Hematopoietic multipotent progenitor cell treated with erythropoietin and hydrocortisone succinate and interleukin-3 and kit ligand, for 4 days (in vitro differentiated cells): Measurements from ENCODE around the gene ROMO1.
A peak's percentile ranks its signal among the peaks of the same experiment; 100 is the strongest.
"Not testable (repeated sequence)": the region's sequence is repeated elsewhere in the genome, so short reads cannot be mapped to it uniquely, and the experiment has no call there.

Experiments used
- DNase-seq: peaks from one replicate; pipeline ENCODE4 v3.0.0-alpha.2; 2015

ROMO1 gene

DNA sequence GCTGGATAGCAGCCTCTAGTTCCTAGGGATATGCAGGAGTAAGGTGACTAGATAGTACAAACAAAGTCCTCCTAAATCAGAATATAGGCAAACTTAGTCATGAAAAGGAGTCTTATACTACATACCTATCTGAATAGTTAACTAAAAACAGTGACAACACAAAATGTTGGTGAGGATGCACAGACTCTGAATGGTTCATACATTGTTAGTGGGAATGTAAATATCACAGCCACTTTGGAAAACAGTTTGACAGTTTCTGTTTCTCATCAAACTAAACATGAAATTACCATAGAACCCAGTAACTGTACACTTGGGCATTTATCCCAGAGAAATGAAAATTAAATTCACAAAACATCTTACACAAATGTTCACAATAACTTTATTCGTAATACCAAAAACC, 17.2 kb upstream of the ROMO1 start:
- DNase-seq = no peak

DNA sequence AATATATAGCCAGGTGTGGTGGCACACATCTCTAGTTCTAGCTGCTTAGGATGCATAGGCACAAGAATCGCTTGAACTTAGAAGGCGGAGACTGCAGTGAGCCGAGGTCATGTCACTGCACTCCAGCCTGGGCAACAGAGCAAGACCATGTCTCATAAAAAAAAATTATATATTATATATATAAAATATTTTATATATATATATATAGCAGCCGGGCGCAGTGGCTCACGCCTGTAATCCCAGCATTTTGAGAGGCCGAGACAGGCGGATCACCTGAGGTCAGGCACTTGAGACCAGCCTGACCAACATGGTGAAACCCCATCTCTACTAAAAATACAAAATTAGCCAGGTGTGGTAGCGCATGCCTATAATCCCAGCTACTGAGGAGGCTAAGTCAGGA, 13.8 kb upstream of the ROMO1 start:
- DNase-seq = not testable (repeated sequence)

DNA sequence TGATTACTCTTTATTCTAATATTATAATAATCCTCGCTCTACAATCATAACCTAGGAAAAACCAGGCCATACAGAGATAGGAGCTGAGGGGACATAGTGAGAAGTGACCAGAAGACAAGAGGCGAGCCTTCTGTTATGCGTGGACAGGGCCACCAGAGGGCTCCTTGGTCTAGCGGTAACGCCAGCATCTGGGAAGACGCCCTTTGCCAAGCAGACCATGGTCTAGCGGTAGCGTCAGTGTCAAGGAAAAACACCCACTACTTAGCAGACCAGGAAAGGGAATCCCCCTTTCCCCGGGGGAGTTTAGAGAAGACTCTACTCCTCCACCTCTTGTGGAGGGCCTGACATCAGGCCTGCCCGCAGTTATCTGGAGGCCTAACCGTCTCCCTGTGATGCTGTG, 12.3 kb upstream of the ROMO1 start:
- DNase-seq = peak; percentile 38

DNA sequence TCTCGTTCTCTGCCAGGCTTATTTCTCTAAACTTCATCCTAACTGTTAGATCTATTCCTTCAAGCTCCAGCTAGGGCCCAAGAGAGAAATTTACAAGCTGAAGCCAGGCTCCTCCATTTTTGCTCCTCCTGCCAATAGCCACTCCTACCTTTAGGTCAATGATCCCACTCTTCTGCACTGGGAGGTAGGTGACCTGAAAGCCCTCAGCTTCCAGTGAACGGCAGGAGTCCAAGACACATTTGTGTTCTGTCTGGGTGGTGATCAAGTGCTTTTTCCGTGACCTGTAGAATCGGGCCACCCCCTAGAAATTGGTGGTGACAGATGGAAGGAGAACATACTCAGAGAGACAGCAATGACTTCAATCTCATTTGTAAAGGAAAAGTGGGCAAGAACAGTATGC, 8.9 kb upstream of the ROMO1 start:
- DNase-seq = no peak

DNA sequence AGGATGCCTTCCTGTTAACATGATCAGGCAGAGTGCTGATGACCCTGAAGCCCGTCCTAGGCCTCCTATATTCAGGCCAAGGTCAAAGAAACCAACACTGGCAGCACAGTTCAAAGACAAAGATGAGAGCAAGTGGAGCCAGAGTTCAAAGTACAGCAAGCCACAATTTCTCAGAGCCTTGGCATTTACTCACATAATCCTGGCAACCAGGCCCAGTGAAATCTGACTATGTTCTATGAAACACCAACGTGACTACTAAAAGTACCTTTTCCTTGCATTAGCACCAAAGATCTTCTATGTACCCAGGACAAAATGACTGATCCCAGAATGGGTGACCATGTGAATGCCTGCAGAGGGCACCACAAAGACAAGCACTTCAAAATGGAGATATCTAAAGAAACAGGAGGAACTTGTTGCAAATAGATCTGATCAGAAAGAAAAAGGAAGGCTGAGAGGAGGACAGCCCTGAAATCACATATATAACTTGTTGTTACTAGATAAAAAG, 3.9 kb upstream of the ROMO1 start:
- DNase-seq = peak; percentile 27

DNA sequence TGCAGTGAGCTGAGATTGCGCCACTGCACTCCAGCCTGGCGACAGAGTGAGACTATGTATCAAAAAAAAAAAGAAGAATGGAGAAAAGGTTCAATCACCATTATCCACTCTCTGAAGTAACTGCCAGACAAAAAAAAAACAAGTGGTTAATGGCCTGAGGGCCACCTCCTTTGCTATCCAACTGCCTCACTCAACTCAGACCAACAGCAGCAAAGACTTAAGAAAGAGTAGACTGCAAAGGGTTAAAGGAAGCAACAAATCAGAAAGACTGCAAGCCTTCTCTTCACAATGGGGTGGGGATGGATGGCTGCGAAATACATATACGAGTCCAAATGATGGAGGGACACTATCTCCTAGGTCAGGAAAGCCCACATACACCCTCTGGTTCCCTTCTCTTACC, 3.2 kb upstream of the ROMO1 start:
- DNase-seq = no peak

- no peak for DNase-seq
Measured at GRCh38 chr20:35697696-35698297, 1.4 kb upstream of the ROMO1 start.

- peak; percentile 69 for DNase-seq
Measured at GRCh38 chr20:35698298-35699126, 693 bp upstream of the ROMO1 start.

DNA sequence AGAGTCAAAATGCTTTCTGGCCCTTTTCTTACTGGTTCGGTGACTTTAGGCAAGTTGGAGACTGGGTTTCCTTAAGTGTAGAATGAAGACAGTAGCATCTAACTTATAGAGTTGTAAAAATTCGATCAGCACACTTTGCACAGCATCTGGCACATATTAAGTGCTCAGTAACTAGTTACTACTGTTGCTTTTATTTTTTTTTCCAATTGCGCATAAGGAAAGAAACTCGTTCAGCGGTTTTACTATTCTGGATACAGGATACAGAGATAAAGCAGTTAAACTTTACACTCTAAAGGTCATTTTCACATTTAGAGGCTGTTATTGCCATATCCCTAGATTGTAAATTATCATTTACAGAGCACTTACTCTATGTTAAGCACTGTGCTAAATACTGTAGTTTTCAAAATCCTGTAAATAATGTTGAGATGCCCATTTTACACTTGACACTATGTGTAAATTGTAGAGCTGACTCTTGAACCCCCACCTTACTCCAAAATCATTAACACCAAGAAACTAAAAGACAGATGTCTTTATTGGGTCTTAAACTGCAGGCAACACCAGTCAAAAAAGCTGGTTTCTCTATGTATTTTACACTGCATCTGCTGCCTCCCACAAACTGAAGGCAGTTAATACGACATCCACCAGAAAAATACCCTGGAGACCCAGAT, 886 bp downstream of the ROMO1 start:
- DNase-seq = no peak

DNA sequence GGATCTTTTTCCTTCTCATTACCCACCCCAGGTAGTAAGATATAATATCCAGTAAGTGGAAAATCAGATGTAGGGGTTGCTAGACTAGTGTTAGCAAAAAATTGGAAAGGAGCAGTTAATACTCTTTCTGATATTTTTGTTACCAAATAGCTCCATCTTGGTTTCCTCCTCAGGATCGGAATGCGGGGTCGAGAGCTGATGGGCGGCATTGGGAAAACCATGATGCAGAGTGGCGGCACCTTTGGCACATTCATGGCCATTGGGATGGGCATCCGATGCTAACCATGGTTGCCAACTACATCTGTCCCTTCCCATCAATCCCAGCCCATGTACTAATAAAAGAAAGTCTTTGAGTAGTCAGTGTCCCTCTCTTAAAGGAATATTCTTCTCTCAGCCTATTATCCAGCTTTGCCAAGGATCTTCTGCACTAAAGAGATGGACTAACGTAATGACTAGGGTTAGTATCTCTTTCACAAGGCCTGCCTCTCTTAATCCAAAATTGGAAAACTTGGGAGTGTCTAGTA, 1.5 kb downstream of the ROMO1 start:
- DNase-seq = no peak

DNA sequence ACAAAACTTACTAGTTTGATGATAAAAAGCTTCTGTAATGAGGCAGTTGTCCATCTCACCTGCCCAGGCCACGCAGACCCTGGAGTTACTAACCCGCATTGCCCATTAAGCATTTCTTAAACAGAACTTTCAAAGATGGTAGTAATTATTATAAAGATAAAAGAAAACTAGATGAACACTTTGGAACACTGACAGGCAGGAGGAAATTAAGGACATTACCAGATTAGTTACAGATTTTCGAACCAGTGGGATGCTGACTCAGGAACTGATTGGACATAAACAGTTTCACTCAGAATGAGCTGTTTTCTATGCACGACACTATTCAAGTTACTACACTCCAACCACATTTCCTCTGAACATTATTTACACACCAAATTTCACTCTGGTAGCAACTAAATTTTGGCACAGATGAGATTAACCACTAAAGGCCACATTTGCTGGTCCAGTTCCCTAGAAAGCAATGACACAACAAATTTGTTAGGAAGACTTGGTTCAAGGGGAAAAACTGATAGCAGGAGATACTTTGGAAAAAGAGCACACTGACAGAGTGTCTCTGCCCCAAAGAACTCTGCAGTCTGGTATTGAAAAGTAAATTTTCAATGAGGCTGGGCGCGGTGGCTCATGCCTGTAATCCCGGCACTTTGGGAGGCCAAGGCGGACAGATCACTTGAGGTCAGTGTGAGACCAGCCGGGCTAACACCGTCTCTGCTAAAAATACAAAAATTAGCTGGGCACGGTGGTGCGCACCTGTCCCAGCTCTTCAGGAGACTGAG, 3.0 kb downstream of the ROMO1 start:
- DNase-seq = no peak

DNA sequence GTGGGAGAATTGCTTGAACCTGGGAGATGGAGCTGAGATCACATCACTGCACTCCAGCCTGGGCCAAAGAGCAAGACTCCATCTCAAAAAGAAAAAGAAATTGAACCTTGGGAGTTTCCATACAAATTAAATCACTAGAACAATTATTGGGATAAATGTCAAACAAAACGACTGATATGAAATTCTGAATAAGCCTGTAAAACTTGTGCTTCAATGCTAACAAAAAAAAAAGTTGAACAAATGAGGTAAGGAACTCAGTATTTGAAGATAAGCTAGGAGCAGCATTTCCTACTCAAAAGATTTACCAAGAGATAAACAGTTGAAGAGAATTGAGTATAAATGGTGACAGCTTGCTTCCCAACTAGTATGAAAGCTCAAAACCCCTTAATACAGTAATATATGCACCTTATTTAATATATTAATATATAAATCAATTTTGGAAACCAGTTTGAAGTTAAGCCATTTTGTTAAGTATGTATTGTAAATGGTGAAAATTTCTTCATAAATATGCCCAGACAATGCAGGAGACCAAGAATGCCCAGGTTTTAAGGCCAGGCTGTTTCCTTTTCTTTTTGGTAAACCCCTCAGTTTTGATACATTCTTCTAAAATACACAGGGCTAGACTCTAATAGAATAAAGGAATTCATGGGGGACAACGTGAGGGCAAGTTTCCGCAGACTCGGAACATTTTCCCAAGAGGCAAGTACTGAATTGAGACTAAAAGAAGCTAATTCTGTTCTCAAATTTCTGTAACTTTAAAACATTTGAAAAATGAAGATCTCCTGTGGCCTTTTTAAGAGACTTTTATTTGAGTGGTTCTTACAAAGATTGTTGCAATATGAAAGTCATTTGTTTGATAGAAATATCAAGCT, 3.9 kb downstream of the ROMO1 start:
- DNase-seq = no peak

- no peak for DNase-seq
Measured at GRCh38 chr20:35704514-35705261, 5.5 kb downstream of the ROMO1 start.

DNA sequence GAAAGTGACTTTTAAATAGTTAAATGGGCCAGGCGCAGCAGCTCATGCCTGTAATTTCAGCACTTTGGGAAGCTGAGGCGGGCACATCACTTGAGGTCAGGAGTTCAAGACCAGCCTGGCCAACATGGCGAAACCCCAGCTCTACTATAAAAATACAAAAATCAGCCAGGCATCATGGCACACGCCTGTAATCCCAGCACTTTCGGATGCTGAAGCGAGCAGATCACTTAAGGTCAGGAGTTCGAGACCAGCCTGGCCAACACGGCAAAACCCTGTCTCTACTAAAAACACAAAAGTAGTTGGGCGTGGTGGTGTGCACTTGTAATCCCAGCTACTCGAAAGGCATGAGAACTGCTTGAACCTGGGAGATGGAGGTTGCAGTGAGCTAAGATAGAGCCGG, 6.7 kb downstream of the ROMO1 start:
- not testable (repeated sequence) for DNase-seq

- not testable (repeated sequence) for DNase-seq
Measured at GRCh38 chr20:35706591-35707529, 7.7 kb downstream of the ROMO1 start.

DNA sequence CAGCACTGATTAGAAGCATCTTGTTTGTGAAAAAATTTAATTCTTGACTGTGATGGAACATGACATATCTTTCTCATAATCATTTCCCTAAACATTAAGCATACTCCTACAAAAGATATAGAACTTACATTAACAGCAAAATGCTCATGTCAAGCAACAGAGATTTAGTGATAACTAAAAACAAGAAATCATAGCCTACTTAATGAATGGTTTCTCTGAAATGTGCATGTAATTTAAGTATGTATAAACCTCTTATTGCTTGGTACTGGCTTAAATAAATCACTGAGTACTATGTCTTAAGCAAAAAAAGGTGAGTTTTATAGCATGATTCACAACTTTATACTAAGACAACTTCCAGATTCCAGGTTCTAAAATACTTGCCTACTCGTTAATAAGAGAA, 9.3 kb downstream of the ROMO1 start:
- DNase-seq = no peak

- no peak for DNase-seq
Measured at GRCh38 chr20:35709259-35709658, 10.1 kb downstream of the ROMO1 start.

DNA sequence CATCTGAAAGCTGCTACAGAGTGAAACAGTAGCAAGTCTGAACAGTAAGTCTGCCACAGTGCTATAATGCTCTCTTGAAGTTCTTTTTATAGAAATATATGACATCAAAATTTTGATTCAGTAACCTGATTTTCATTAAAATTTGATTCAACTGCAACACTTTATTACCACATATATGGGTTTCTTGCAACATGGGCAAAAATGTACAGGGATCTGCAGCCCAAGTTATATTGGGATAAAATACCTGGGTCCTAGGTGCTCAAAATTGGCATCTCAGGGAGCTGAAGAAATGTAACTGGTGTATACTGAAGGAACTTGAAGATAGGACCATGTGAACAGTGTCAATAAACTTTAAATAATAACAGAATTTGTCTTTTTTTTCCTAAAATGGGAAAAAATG, 10.8 kb downstream of the ROMO1 start:
- no peak for DNase-seq

GRCh38 chr20:35710884-35711587, 11.8 kb downstream of the ROMO1 start:
- no peak for DNase-seq
